ENCODE data around the gene TXNDC17. TPM values are rescaled to one million over a fixed set of nuclear protein-coding genes. Genes with fewer than 3 reads are reported as not detected.
"Not testable (repeated sequence)": the region's sequence is repeated elsewhere in the genome, so short reads cannot be mapped to it uniquely, and the experiment has no call there.

Gene TXNDC17
- total RNA-seq, 1 donor from 2014 or later: 25.2 TPM

GRCh38 chr17:6661464-6661848 lies 20.6 kb downstream of the TXNDC17 start:
- no peak for DNase-seq

GRCh38 chr17:6663200-6663599 lies 22.3 kb downstream of the TXNDC17 start:
- DNase-seq: not testable (repeated sequence)

GRCh38 chr17:6666077-6666521 lies 25.2 kb downstream of the TXNDC17 start:
- peak; percentile 71 for DNase-seq

DNA sequence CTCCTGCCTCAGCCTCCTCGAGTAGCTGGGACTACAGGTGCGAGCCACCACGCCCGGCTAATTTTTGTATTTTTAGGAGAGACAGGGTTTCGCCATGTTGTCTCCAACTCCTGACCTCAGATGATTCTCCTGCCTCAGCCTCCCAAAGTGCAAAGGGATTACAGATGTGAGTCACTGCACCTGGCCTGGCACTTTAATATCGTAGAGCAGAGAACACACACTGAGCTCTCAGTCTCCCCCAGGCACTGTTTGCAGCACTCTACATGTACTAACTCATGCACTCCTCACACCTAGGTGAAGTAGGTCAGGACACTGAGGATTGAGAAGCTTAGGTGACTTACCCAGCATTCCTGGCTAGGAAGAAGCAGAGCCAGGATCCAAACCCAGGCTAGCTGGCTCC lies 25.7 kb downstream of the TXNDC17 start:
- DNase-seq: no peak

GRCh38 chr17:6667516-6667915 lies 26.7 kb downstream of the TXNDC17 start:
- DNase-seq: no peak

GRCh38 chr17:6668219-6668618 lies 27.4 kb downstream of the TXNDC17 start:
- no peak for DNase-seq

GRCh38 chr17:6668727-6669425 lies 28.0 kb downstream of the TXNDC17 start:
- DNase-seq: no peak

DNA sequence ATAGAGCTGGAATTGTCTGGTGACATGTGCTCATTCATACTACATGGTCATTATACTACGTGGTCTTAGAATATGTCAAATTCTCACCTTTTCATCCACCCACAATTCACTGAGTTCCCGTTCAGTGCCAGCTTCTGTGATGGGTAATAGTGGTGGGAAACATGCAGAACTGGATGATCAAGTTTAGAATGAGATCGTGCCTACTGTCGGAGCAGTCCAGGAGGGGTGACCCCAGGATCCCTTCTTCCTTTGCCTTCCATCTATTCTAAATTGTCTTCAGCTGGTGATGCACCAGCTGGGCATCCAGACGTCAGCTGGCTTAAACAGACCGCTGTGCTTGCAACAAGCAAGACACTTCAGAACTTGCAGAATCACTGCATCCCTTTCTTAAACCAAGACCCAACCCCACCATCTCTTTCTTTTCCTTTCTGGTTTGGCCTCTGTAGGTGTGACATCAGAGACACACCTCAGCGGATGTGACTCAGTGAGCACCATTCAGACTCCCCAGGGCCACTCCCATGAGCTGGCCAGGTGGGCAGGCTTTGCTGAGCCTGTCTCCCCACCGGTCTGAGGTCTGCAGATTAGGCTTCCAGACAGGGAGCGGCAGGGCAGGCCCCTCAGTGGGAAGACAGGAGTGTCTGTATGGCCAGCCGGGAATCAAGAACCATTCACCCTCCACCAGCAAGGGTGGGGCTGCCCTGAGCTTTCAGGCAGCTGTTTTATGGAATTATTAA lies 28.8 kb downstream of the TXNDC17 start:
- no peak for DNase-seq

DNA sequence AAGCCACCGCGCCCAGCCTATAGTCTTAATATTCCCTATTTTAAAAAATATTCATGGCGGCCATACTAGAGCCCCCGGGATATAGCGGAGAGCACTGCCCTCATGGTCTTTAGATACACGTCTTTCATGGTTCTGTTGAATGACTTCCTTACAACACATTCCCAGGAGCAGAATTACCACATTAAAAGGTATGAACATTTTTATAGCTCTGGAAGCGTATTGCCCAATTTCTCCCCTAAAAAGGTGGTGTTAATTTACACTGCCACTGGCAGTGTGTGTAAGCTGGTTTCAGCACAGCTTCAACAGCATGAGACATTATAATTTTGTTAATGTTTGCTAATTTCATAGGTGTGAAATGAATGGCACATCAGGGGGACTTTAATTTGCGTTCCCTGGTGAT lies 29.7 kb downstream of the TXNDC17 start:
- no peak for DNase-seq

DNA sequence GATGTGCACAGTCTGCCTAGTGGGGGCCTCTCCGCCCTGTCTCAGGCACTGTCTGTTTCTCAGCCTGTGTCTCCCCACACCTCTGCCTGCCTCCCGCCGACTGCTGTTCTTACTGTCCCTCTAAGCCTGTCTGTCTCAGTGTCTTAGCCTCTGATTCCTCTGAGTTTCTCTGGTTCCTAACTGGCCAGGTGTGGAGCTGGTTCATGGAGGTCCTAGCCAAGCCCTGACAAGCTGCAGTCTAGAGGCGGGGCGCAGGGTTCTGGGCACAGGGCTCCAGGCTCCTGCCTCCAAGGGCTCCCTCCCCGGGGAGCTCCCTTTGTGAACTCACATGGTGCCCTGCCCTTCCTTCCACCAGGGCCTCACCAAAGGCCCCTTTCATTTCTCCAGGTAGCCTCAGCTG lies 30.1 kb downstream of the TXNDC17 start:
- DNase-seq: no peak

DNA sequence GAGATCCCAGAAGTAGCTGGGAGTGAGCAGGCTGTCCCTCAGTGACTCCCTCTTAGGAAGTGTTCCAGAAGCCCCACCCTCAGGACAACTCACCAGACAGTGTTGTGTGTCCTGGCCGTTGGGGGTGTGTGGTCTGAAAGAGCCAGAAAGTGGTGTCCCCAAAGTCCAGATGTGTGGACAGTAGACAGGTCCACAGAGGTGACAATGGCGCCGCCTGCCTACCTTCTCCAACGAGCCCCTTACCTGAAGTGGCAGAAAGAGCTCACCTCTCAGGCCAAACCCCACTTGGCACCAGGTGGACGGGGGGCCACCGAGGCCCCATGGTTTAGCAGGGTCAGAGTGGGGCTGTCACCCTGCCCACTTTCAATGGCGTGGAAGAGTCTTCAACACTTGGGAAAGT lies 30.6 kb downstream of the TXNDC17 start:
- DNase-seq: no peak

DNA sequence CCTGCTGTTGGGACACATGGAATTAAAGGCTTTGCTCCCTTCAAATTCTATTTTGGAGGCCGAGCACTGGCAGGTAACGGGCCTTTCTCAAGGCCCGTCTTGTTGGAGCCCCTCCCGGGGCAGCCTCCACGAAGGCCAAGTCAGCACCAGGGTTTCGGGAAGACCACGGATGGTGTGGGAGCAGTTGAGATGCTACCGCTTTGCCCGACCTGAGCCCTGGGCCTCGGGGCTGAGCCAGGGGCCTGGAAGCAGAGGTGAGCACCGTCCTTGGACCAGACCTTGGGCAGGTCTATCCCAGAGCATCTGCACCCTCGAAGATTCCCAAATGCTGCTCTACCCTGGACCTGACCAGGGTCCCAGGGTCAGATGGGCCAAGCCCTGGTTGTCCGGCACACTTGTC lies 33.7 kb downstream of the TXNDC17 start:
- no peak for DNase-seq

DNA sequence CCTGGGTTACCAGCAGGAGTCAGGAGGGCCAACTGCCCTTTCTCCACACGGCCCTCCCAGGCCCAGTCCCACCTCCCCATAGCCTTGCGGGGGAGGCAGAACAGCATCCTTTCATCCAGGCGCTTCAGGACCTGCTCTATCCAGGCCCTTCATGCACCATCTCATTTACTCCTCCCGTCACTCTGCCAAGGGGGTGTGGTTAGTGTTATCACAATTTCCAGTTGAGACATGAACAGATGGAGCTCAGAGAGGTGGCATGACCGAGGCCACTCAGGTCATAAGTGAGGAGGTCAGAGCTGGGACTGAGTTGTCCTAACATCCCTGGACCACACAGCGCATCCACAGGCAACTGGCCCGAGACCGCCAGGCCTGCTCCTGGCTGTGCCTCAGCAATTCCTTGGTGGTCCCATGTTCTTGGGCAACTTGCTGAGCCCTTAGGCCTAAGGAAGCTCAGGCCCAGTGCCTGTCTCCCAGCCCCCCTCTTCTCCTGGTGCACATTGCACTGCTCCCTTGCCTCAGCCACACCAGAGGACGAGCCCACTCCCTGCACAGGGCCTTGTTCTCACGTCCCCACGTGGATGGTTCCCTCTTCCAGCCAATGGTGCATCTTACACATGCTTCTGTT lies 34.5 kb downstream of the TXNDC17 start:
- no peak for DNase-seq

DNA sequence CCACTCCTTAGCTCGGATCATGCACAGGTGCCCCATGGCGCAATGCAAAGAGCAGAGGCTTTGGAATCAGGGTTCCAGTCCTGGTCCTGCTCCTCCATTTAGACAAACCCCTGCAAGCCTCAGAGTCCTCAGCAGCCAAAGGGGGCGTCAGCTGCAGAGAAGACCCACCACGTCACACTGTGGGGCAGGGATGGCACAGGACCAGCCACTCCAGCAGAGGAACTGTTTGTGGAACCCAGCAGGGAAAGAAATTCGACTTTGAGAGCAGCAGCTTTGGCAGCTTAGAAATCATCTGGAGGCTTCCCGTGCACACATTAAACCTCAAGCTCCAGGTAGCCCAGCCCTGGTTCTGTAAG lies 35.9 kb downstream of the TXNDC17 start:
- no peak for DNase-seq

DNA sequence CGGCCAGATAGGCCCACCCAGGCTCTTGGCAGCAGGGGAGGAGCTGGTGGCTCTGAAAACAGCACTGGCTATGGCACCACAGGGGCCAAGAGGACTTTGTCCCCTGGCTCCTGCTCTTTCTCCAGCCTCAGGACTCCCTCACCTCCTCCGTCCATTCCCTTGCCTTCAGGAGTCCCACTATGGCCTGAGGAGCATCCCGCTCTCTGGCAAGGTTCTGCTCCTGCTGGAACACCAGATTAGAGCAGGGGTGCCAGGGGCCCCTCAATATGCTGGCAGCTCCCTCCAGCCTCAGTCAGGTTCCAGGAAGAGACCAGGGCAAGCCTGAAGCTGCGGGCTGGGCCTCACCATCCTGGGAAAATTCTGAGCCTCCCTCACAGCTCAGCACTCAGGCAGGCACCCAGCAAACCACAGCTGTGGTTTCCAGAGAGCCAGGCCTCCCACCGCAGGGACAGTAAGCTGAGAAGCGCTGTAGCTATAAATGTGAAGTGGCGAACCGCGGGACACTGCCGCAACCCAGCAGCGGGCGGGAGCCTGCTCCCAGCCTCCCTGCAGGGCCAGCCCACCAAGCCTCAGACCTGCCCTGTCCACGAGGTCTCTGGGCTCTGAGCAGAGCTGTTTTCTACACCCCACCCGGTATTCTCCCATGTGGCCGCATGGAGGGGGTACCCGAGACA lies 36.4 kb downstream of the TXNDC17 start:
- no peak for DNase-seq

GRCh38 chr17:6677946-6678345 lies 37.1 kb downstream of the TXNDC17 start:
- no peak for DNase-seq

- no peak for DNase-seq
Observed at GRCh38 chr17:6679241-6679640, 38.4 kb downstream of the TXNDC17 start.

GRCh38 chr17:6681176-6681575 lies 40.3 kb downstream of the TXNDC17 start:
- DNase-seq: no peak

- DNase-seq: no peak
Observed at GRCh38 chr17:6681671-6682070, 40.8 kb downstream of the TXNDC17 start.

GRCh38 chr17:6682339-6682738 lies 41.5 kb downstream of the TXNDC17 start:
- no peak for DNase-seq

DNA sequence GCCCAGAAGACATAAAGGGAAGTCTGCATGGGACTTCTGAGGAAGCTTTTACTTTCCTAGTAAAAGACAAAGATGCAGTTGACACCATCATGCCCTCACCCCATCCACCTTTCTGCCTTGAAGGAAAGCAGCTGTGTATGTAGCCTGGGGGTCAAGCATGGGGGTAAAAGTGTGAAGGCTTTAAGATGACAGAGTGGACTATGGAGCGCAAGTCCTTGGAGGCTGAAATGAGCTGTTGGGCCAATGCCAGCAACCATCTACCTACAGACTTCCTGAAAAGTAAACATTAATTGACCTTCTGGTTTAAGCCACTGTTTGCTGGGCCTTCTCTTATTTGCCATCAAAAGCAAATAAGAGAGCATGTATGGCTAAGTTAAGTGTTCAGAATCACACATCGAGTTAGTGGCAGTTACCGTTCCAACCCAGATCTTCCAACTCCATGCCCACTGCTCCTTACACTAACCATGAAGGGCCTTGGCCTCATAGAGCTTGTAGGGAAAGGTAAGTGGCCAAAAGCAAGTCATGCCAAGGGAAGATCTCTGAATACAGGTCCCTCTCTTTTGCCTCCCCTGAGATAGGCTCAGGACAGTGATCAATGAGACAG lies 42.3 kb downstream of the TXNDC17 start:
- no peak for DNase-seq

- no peak for DNase-seq
Observed at GRCh38 chr17:6683730-6684459, 43.0 kb downstream of the TXNDC17 start.

All from skin of body (tissue), 2 donors.